ENCODE results near the gene GOLGA6L26.
"Not testable (repeated sequence)": the region's sequence is repeated elsewhere in the genome, so short reads cannot be mapped to it uniquely, and the experiment has no call there.

The GOLGA6L26 gene

GRCh38 chr15:23334096-23334495 is at the start of gene GOLGA6L26:
TSS of gene GOLGA6L26 (minus strand) at chr15:23334196. CDS start at chr15:23334135, 61 bp downstream.
- not testable (repeated sequence) for DNase-seq (ENCODE audit: low read depth)

GRCh38 chr15:23381192-23381591 is 47.2 kb upstream of the GOLGA6L26 start:
- DNase-seq (ENCODE audit: low read depth): not testable (repeated sequence)

GRCh38 chr15:23380700-23381099 is 46.7 kb upstream of the GOLGA6L26 start:
- not testable (repeated sequence) for DNase-seq (ENCODE audit: low read depth)

GRCh38 chr15:23378946-23379345 is 45.0 kb upstream of the GOLGA6L26 start:
- not testable (repeated sequence) for DNase-seq (ENCODE audit: low read depth)

- DNase-seq (ENCODE audit: low read depth): not testable (repeated sequence)
Observed at GRCh38 chr15:23374226-23374625, 40.2 kb upstream of the GOLGA6L26 start.

GRCh38 chr15:23372891-23373600 is 39.0 kb upstream of the GOLGA6L26 start:
- DNase-seq (ENCODE audit: low read depth): not testable (repeated sequence)

GRCh38 chr15:23372284-23372683 is 38.3 kb upstream of the GOLGA6L26 start:
- DNase-seq (ENCODE audit: low read depth): no peak

- DNase-seq (ENCODE audit: low read depth): not testable (repeated sequence)
Observed at GRCh38 chr15:23371868-23372267, 37.9 kb upstream of the GOLGA6L26 start.

- not testable (repeated sequence) for DNase-seq (ENCODE audit: low read depth)
Observed at GRCh38 chr15:23371134-23371533, 37.1 kb upstream of the GOLGA6L26 start.

- DNase-seq (ENCODE audit: low read depth): no peak
Observed at GRCh38 chr15:23370578-23370977, 36.6 kb upstream of the GOLGA6L26 start.

- DNase-seq (ENCODE audit: low read depth): not testable (repeated sequence)
Observed at GRCh38 chr15:23364261-23364660, 30.3 kb upstream of the GOLGA6L26 start.

GRCh38 chr15:23362622-23363021 is 28.6 kb upstream of the GOLGA6L26 start:
- not testable (repeated sequence) for DNase-seq (ENCODE audit: low read depth)

GRCh38 chr15:23354448-23354847 is 20.5 kb upstream of the GOLGA6L26 start, which contains the start of gene GOLGA8S:
TSS of gene GOLGA8S (plus strand) at chr15:23354748. CDS start at chr15:23354810, 62 bp downstream.
- not testable (repeated sequence) for DNase-seq (ENCODE audit: low read depth)

GRCh38 chr15:23311233-23311632 is 22.8 kb downstream of the GOLGA6L26 start:
- DNase-seq (ENCODE audit: low read depth): not testable (repeated sequence)

GRCh38 chr15:23305921-23306320 is 28.1 kb downstream of the GOLGA6L26 start:
- not testable (repeated sequence) for DNase-seq (ENCODE audit: low read depth)

- DNase-seq (ENCODE audit: low read depth): not testable (repeated sequence)
Observed at GRCh38 chr15:23304805-23305204, 29.2 kb downstream of the GOLGA6L26 start.

GRCh38 chr15:23304267-23304666 is 29.7 kb downstream of the GOLGA6L26 start:
- not testable (repeated sequence) for DNase-seq (ENCODE audit: low read depth)

GRCh38 chr15:23303654-23304053 is 30.3 kb downstream of the GOLGA6L26 start:
- DNase-seq (ENCODE audit: low read depth): not testable (repeated sequence)

- not testable (repeated sequence) for DNase-seq (ENCODE audit: low read depth)
Observed at GRCh38 chr15:23303246-23303645, 30.8 kb downstream of the GOLGA6L26 start.

Measured in stimulated activated CD8-positive, alpha-beta memory T cell treated with anti-CD3 and anti-CD28 coated beads, Interleukin-15, amount 100 ng/mL, for 24 hours (primary cell).